Amniotic epithelial cell (primary cell): ENCODE measurements around the gene MAP3K1.
"Not testable (repeated sequence)": the region's sequence is repeated elsewhere in the genome, so short reads cannot be mapped to it uniquely, and the experiment has no call there.

Experiments
- DNase-seq: peaks from one replicate; pipeline ENCODE4 v3.0.0-alpha.2; 2010; ENCODE audit warnings: low read depth

Gene MAP3K1

DNA sequence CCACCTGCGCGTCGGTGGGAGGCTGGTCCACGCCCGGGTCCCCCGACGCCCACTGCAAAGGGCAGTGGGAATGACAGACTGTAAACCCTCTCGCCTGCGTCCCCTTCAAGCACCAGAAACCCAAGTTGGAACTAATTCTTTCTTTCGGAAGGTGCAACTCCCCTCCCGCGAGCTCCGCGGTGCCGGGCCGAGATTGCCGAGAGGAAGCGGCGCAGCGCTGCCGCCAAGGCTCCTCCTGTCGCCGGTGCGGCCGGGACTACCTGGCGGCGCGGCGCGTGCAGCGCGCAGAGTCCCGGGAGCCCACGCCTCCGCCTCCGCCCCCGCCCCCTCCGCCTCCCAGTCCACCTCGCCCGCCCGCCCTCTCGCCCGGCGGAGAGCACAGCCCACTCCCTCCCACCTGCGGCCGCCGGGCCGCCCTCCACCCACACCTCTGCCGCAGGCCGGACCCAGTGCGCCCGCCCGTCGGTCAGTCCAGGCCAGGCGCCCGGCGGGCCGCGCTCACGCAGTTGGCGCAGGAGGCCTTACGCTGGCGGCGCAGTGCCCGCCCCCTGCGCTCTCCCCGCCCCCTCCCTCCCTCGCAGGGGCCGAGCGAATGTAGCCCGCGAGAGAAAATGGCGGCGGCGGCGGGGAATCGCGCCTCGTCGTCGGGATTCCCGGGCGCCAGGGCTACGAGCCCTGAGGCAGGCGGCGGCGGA lies at the start of gene MAP3K1:
Gene MAP3K1 (plus strand): TSS at position 587 of the 695 bp plus-strand sequence. CDS start 25 bp downstream, at position 612.
- peak; percentile 71 for DNase-seq

DNA sequence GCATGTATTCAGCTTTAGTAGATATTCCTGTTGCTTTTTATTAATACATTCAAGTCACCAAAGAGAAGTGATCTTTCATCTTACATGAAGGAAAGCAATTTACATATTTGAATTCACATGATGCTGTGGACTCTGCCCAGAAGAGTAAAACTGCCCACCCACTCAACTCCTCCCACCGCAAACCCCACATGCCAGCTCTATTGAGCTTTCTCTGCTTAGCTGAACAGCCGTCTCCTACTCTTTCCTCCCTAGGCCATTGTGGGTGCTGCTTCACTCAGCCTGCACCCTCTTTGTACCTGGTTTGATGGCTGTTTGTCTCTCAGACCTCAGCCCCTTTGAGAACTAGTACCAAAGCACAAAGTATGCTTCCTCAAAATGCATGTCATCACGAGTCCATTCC lies 48.4 kb upstream of the MAP3K1 start:
- DNase-seq, result no peak

DNA sequence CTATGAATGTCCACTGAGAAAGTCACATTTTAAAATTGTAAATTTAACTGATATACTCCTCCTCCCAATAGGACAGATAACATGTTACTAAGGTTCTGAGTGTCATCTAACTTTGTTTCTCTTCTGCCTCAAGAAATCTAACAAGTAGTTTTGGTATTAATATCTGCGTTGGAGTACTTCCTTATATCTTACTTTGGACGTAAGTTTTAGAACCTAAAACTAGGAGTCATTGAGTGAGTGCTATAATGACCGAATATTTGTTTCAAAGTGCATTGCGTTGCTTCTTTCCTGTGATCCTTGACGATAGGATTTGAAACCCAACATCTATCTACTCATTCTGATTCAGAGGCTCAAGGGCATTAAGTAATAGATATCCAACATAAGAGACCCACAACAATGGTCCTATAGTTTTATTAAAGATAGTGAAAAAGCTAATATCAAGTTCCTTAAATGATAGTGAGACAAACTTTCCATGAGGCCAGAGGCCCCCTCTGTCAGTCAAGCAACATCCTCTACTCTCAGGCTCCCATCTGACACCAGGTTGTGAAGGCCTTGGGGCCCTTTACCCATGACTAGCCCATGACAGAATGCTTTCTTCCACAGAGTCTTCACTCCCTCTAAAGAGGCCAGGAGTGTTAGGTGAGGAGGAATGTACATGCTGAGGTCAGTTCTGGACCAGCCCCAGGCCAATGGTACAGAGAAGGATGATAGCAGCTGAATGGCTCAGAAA lies 45.3 kb upstream of the MAP3K1 start:
- no peak for DNase-seq

DNA sequence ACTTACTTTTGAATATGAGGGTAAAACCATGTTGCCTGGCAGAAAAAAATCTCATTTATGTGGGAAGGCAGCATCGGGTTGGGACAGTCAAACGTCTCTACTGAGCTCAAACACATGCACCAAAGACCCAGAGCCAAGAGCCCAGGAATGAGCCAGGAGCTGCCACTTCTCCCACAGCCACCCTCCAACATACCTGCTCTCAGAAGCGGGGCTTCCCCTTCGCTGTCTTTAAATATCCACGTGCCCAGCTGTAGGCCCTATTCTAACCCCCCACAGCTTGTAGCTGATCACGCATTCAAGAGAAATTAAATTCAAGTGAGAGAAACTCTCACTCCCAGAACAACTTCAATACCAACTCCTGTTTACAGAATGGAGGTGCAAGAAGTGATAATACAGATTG lies 42.6 kb upstream of the MAP3K1 start:
- DNase-seq, result no peak

DNA sequence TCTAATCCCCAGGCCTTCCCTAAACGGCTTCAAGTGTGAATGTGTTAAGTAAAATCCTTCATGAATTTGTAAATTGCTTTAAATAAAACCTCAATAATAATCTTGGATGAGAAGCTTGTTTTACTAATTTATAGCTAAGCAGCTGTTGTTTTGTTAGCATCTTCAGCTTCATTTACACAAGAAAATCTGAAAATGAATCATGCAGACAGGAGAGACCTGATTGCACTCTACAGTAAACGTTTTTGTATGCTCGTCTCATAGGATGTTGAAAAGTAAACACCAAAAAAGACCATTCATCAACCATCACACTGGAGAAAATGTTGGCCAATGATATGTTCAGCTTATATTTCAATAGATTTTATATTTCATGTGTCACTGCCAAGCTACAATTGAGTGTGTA lies 40.4 kb upstream of the MAP3K1 start:
- DNase-seq, result no peak

DNA sequence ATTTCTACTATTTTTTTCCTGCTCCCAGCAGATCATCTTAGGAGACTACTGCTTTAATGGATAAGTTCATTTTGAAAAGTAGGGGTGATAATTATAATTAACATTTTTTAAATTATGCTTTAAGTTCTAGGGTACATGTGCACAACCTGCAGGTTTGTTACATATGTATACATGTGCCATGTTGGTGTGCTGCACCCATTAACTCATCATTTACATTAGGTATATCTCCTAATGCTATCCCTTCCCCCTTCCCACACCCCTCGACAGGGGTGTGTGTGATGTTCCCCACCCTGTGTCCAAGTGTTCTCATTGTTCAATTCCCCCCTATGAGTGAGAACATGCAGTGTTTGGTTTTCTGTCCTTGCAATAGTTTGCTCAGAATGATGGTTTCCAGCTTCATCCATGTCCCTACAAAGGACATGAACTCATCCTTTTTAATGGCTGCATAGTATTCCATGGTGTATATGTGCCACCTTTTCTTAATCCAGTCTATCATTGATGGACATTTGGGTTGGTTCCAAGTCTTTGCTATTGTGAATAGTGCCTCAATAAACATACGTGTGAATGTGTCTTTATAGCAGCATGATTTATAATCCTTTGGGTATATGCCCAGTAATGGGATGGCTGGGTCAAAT lies 39.0 kb upstream of the MAP3K1 start:
- DNase-seq, result not testable (repeated sequence)

DNA sequence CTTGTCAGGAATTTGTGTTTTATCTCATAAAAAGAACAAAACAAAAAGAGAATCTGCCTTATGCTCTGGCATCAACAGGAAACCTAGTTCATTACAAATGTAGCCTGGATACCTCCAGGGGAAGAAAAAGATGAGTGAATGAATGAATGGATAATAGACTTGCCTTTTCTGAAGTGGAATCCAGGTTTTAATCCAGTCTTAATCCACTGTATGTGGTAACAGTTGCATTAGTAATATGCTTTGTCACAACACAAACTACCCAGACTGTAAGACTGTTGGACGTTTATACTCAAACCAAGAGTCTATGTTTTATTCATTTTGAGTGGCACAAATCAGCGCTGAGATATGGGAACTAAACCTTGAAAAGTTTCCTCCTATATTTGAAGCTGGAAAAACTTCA lies 32.1 kb upstream of the MAP3K1 start:
- DNase-seq, result peak; percentile 67

DNA sequence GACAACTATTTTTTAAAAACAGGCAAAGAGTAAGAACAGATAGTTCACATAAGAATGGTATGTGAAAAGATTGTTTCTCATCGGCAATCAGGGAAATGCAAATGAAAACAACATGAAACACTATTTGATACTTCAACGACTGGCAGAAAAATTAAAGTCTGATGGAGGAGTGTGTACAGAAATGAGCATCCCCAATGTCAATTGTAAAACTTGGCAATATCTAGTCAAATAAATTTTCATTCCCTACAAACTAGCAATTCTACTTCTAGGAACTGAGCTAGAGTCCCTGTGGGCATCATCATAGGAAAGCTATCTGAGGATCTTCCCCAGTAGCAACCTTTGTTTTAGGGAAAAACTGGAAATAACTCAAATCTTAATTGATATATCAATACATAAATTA lies 29.0 kb upstream of the MAP3K1 start:
- DNase-seq, result no peak

DNA sequence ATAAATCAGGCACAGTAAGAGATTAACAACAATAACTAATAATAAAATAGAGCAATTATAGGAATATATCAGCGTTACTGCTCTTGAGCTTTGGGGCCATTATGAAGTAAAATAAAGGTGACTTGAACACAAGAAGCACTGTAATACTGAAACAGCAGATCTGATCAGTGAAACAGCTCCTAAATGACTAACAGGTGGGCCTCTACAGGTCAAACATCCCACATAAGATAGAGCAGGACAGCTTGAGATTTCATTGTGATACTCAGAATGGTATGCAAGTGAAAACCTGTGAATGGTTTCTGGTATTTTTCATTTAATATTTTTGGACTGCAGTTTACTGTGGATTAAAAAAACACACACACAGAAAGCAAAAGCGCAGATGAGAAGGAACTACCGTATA lies 24.0 kb upstream of the MAP3K1 start:
- DNase-seq, result no peak

DNA sequence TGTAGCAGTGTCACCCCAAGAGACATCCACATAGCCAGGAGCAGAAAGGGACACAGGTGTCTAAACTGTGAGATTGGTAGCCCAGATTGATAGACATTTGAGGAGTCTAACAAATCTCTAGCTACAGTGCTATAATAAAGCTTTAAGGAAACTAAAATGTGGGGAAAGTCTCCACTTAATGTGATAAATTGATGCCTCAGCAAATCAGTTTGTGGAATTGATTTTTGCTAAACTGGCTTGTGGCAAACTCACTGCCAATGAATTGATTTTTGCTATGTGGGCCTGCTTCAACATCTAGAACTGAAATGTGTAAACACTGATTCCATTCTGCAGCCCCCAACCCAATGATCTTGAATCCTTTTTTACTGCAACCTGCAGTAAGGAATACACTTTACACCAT lies 16.8 kb upstream of the MAP3K1 start:
- DNase-seq, result no peak

DNA sequence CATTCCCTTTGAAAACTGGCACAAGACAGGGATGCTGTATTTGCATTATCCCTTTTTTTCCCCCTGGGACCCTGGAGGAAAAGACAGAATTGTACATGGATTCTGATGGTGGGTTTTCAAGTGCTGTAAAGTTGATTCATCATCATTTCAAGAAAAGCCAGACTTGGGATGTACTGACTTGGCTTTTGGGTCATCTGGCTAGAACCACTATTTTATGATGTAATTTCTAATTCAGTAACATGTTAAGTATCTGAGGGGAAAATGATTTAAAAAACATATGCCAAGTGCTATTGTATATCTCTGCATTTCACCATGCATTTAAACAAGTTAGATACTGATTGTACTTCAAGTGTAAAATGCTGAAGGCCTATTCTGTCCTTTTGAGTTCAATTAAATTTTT lies 15.2 kb upstream of the MAP3K1 start:
- no peak for DNase-seq

DNA sequence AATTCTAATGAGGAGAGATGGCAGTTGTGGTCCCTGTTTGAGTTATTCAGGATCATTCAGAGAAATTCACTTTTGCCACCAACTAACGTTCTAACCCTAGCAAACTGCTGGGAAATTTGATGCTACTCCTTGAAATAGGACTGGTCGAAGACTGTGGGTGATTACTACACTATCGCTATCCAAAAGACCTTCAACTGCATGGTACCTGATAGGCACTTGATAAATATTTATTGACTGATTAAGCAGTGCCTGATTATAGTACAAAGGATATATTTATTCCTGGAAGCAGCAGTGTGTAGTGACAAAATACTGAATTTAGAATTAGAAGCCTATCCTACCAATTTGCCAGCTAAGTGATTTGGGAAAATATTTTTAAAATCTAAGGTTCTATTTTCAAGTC lies 14.1 kb upstream of the MAP3K1 start:
- DNase-seq, result no peak

DNA sequence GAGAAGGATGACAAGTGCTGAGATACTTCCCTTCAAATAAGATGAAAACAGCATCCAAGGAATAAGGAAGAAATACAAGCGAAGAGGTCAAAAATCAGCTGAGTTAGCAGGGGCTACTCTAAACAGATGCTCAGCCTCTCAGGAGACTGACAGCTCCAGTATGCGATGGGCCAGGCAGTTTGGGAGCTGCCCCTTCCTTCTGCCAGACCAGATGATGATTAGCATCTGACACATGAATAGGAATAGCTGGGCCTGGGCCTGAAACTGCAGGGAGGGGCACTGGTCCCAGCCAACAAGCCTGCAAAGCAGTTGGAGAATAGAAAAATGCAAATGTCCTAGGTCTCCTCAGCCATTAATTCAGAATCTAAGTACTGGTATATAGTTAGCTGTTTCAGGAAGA lies 13.1 kb upstream of the MAP3K1 start:
- no peak for DNase-seq

DNA sequence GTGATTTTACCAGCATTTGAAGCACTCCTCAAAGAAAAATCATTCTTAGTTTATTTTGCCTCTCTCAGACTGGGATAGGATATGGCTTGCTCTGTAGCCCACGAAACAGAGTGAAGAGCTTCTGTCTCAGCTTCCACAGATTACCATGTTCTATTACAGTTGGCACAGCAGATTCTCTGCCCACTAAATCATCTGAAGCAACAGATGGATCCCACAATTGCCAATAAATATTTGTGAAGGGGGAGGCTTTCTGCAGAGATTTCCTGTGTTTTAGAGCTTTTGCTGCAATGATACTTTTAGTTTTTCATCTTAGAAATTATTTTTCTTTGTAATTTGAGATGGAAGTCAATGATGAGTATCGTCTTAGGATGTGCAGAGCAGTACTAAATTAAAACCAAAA lies 12.3 kb upstream of the MAP3K1 start:
- DNase-seq, result no peak

DNA sequence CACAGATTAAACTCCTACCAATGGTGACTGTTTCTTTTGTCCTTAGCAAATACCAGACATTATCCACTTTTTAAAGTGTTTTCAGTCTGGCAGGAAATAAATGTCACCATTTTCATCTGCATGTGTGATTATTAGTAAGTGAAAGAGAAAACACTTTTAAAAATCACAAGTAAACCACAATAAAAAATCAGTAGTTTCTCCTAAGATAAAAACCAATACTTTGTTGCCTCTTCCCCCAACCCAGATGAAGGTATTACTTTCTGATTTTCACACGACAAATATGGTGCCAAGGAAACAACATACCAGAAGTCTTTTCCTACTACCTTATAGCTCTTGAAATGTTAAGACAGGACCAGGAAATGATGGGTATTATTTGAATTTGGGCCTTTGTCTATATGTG lies 11.5 kb upstream of the MAP3K1 start:
- no peak for DNase-seq

DNA sequence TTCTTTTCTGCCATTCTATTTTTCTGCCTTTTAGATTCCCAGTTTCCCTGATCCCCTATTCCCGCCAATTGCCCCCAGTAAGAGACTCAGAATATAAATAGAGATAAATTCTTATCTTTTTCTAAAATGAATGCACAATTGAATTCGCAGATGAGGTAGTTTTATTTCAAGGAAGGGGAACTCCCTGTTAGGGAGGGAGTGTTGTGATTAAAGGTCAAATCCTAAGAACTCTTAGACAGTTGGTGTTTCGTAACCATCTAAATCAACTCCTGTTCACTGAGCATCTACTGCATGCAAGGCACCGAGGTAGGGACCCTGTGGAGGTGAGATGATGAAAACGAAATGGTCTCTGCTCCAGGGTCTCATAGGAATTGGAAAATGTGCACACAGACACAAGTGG lies 7.7 kb upstream of the MAP3K1 start:
- DNase-seq, result no peak

DNA sequence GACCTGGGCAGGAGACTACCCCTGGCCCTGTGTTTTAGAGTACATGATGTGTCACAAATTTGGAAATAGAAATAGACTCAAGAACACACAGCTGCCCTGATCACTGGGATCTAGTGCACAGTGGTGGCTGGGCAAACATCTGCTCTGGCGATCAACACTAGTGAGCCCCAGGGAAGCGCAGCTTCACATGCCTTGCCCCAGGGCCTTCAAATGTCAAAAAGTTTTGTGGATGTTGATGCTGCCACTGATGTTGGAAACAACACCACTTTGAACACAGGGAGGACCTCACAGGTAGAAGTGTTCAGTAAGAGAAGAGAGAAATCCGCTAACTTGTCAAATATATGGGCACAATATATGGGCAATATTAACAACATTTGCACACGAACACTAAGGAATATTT lies 7.1 kb upstream of the MAP3K1 start:
- no peak for DNase-seq

DNA sequence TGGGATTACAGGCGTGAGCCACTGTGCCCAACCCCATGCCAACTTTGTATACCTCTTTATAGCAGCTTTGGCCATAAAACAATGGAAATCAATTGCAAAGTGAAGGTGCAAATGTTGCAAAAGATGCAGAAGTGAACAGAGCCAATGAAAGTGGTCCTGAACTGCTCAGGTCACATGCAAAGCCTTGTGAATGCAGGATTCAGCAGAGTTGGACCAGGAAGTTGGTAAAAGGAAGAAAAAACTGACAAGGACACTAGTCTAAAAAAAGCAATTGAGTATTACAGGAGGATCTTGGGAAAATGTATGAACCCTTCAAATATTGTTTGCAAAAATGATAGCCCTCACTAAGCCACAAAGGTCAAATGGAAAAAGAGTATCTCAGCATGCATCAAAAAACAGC lies 4.5 kb upstream of the MAP3K1 start:
- DNase-seq, result no peak

DNA sequence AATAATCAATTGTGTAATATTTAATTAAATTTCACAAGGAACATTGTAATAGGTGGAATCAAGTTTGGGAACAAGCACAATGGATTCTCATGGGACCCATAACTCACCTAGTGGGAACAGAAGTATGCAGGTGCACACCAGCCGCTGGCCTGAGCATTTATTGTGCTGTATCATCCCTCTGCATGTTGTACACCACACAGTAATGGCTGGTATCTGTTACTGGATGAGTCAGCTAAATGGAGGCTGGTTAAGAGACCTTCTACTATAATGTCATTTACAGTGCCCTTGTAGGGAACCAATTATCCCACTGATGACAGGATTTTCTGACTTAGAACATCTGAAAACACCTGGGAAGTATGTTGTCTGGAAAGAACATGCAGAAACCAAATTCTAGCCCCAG lies 3.2 kb upstream of the MAP3K1 start:
- no peak for DNase-seq

DNA sequence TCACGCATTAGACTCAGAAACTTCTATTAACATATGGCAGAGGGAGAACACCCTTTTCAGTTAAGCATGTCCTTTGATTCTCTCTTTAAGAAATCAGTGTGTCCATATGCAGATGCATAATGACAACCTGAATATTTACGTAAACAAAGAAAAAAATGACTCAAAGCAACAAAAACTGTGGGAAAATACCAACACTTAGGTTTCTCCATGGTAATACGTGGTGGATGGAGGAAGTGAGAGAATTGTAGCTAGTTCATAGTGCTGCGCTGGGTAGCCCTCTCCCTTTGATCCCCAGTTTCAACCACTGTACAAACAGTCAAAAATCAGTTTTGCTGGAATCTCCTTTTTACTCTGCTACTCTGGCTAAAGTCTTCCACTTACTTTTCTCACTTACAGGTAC lies 2.0 kb upstream of the MAP3K1 start:
- no peak for DNase-seq

DNA sequence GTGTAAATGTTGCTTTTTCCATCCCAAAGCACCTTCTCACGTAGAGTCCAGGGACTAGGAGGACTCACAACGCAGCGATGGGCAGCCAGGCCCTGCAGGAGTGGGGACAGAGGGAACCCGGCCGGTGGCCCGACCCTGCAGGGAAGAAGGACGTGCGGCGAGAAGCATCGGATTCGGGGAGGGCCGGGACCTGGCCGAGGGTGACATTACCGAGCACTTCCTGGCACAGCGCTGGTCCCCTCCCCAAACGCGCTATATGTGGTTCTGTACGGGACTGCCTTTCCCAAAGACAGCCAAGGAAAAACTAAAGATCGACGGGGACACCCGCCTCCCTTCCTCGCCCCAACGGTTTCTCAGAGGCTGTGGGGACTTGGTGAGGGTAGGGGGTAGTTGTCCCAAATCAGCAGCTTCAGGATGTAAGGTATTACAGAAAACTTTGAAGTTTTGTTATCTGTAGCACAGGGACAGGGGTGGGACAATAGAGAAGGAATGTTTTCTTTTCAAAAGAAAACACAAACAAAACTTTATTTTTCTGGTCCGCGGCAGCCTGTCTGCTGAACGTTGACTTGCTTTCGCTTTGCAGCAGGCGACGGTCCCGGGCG lies 887 bp upstream of the MAP3K1 start:
- DNase-seq, result no peak

DNA sequence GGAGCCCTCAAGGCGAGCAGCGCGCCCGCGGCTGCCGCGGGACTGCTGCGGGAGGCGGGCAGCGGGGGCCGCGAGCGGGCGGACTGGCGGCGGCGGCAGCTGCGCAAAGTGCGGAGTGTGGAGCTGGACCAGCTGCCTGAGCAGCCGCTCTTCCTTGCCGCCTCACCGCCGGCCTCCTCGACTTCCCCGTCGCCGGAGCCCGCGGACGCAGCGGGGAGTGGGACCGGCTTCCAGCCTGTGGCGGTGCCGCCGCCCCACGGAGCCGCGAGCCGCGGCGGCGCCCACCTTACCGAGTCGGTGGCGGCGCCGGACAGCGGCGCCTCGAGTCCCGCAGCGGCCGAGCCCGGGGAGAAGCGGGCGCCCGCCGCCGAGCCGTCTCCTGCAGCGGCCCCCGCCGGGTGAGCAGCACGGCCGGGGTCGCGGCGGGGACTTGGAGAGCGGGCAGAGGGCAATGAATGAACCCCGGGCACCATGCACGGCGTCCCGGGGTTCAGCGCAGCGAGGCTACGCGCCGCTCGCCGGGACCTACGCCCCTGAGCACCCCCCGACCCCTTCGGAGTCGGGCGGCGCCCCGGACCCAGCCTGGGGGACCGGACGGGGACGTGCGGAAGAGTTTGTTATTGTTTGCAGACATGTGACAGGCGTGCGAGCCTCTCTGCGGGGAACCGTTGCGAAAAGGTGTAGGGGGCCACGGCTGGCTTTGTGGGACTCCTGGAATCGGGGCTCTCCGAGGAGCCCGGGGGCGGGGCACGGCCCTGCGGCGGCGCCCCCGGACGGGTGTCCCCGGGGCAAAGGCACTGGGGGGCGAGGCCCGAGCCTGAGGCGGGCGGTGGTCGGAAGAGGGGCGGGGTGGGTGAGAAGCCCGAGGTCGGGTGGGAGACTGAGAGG lies 553 bp downstream of the MAP3K1 start:
- DNase-seq, result no peak
